ENCODE results near the gene PLXNA2. TPM values are rescaled to one million over a fixed set of nuclear protein-coding genes. Genes with fewer than 3 reads are reported as not detected.

PLXNA2 gene
- total and polyA plus RNA-seq, 2 of the 13 experiments (the other 11 are each of a cell fraction or from before 2014, with no cell fraction given): 1.1 to 2.1 TPM

DNA sequence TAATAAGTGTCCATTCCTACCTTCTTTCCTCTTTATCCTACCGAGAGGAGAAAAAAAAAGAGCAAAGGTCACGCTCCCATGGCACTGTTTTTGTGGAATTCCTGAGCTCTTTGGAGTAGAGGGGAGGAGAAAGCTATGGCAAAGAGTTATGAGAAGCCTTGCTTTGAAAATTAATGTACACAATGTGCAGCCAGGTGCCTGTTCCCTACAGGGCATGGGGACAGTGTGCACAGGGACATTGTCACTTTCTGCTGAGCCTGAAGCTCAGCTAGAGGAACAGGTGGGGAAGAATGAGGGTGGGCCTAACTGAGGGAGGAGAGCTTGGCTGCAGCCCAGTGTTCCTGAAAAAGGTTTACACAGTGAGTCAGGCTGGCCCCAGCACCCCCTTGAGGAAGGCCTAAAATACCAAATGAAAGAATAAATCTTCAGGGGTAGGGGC, 66.1 kb downstream of the PLXNA2 start (continued):
- no peak for TF ChIP-seq SOX13 (IDR thresholded peaks at IDR 0.05)
- no peak for TF ChIP-seq SOX13 (CRISPR knock-in tag; conservative IDR thresholded peaks at IDR 0.05 in 1 of 2, IDR thresholded peaks at IDR 0.05 in 1 of 2)
- no peak for TF ChIP-seq ZNF296 (CRISPR knock-in tag; conservative IDR thresholded peaks at IDR 0.05)
- TF ChIP-seq DR1 (CRISPR knock-in tag; IDR thresholded peaks at IDR 0.05): no peak
- TF ChIP-seq HNF4G (IDR thresholded peaks at IDR 0.05; ENCODE audit: borderline replicate concordance, low read depth, low read length): peak; percentile 51; the same call in 1 of the 2 replicates
- TF ChIP-seq HNF4G (CRISPR knock-in tag; IDR thresholded peaks at IDR 0.05; ENCODE audit: borderline replicate concordance, low read depth): 0 out of 2 replicates have a peak, but pooled peaks have one; percentile 38
- no peak for TF ChIP-seq BRD4 (CRISPR knock-in tag; IDR thresholded peaks at IDR 0.05)
- no peak for TF ChIP-seq ZNF704 (CRISPR knock-in tag; IDR thresholded peaks at IDR 0.05; ENCODE audit: borderline replicate concordance)
- no peak for TF ChIP-seq TOPORS (CRISPR knock-in tag; IDR thresholded peaks at IDR 0.05)
- TF ChIP-seq ZMAT3 (CRISPR knock-in tag; conservative IDR thresholded peaks at IDR 0.05): no peak
- TF ChIP-seq RAD51 (IDR thresholded peaks at IDR 0.05; ENCODE audit: borderline replicate concordance): no peak
- TF ChIP-seq SRSF4 (IDR thresholded peaks at IDR 0.05; ENCODE audit: low read depth, low read length, poor library complexity, severe bottlenecking): no peak
- TF ChIP-seq, protein P1, sequence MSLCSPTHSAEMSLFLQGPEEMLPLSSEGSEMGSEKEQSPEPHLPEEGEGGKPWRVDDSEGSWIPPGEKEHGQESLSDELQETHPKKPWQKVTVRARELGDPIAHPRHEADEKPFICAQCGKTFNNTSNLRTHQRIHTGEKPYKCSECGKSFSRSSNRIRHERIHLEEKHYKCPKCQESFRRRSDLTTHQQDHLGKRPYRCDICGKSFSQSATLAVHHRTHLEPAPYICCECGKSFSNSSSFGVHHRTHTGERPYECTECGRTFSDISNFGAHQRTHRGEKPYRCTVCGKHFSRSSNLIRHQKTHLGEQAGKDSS (CRISPR knock-in tag; IDR thresholded peaks at IDR 0.05; ENCODE audit: borderline replicate concordance, low read depth): no peak
- TF ChIP-seq, protein P2, sequence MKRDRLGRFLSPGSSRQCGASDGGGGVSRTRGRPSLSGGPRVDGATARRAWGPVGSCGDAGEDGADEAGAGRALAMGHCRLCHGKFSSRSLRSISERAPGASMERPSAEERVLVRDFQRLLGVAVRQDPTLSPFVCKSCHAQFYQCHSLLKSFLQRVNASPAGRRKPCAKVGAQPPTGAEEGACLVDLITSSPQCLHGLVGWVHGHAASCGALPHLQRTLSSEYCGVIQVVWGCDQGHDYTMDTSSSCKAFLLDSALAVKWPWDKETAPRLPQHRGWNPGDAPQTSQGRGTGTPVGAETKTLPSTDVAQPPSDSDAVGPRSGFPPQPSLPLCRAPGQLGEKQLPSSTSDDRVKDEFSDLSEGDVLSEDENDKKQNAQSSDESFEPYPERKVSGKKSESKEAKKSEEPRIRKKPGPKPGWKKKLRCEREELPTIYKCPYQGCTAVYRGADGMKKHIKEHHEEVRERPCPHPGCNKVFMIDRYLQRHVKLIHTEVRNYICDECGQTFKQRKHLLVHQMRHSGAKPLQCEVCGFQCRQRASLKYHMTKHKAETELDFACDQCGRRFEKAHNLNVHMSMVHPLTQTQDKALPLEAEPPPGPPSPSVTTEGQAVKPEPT (CRISPR knock-in tag; IDR thresholded peaks at IDR 0.05; ENCODE audit: low read depth): no peak
- TF ChIP-seq KAT8 (CRISPR knock-in tag; IDR thresholded peaks at IDR 0.05): no peak
- TF ChIP-seq, protein P3, sequence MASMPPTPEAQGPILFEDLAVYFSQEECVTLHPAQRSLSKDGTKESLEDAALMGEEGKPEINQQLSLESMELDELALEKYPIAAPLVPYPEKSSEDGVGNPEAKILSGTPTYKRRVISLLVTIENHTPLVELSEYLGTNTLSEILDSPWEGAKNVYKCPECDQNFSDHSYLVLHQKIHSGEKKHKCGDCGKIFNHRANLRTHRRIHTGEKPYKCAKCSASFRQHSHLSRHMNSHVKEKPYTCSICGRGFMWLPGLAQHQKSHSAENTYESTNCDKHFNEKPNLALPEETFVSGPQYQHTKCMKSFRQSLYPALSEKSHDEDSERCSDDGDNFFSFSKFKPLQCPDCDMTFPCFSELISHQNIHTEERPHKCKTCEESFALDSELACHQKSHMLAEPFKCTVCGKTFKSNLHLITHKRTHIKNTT (CRISPR knock-in tag; IDR thresholded peaks at IDR 0.05): no peak
- TF ChIP-seq LCORL (IDR thresholded peaks at IDR 0.05): no peak
- TF ChIP-seq LCORL (CRISPR knock-in tag; IDR thresholded peaks at IDR 0.05): peak; percentile 50; the same call in 1 of the 2 replicates
- TF ChIP-seq ZNF709 (CRISPR knock-in tag; IDR thresholded peaks at IDR 0.05): no peak
- no peak for TF ChIP-seq ZNF503 (CRISPR knock-in tag; IDR thresholded peaks at IDR 0.05)
- TF ChIP-seq MED1 (CRISPR knock-in tag; IDR thresholded peaks at IDR 0.05): peak; percentile 40; the same call in 1 of the 2 replicates
- no peak for TF ChIP-seq JUND (CRISPR knock-in tag; IDR thresholded peaks at IDR 0.05)
- no peak for TF ChIP-seq ATF6 (CRISPR knock-in tag; conservative IDR thresholded peaks at IDR 0.05)

Measured in HepG2 (cell line).